HFFc6 (cell line): ENCODE measurements around the gene IL1RL2. TPM values are rescaled to one million over a fixed set of nuclear protein-coding genes. Genes with fewer than 3 reads are reported as not detected.
A peak's percentile ranks its signal among the peaks of the same experiment; 100 is the strongest.

ENCODE experiments used
- DNase-seq: peaks from one replicate; pipeline ENCODE4 v3.0.0-alpha.2; 2018
- H3K27ac Mint-ChIP-seq: 2 replicates; pipeline ENCODE4 v1.8.0; 2020; ENCODE audit warnings: mild to moderate bottlenecking, mixed read lengths
- H3K27me3 Mint-ChIP-seq: 2 replicates; pipeline ENCODE4 v1.8.0; 2021; ENCODE audit warnings: mild to moderate bottlenecking, moderate library complexity, mixed read lengths; ENCODE audit not compliant: insufficient read depth
- H3K36me3 Mint-ChIP-seq: 2 replicates; pipeline ENCODE4 v1.8.0; 2021; ENCODE audit warnings: low read depth, mixed read lengths
- H3K4me1 Mint-ChIP-seq: 2 replicates; pipeline ENCODE4 v1.8.0; 2020; ENCODE audit warnings: low read depth, mixed read lengths
- H3K4me3 Mint-ChIP-seq: 2 replicates; pipeline ENCODE4 v1.8.0; 2020; ENCODE audit warnings: mild to moderate bottlenecking, moderate library complexity, mixed read lengths
- H3K9me3 Mint-ChIP-seq: 2 replicates; pipeline ENCODE4 v1.8.0; 2020; ENCODE audit warnings: mild to moderate bottlenecking, mixed read lengths
- total RNA-seq, 6 experiments: library from RNA; stranded (reverse); fragmentation: NEBNext Ultra II Directional; extraction: Animal tissue kit (Norgen Biotek cat#: 25700); gene quantifications; 2 replicates in 1 of 6; 3 replicates in 5 of 6; pipeline ENCODE4 v1.2.3, GENCODE V29; 2021
- TF ChIP-seq, protein P1 (sequence below): fragments of 200-600 bp; sonication (generic); IDR thresholded peaks from 2 replicates; pipeline ENCODE4 v1.5.0; 2021; ENCODE audit warnings: antibody characterized with exemption, mild to moderate bottlenecking

Gene IL1RL2
- total RNA-seq, 6 experiments from 2014 or later, result not detected

DNA sequence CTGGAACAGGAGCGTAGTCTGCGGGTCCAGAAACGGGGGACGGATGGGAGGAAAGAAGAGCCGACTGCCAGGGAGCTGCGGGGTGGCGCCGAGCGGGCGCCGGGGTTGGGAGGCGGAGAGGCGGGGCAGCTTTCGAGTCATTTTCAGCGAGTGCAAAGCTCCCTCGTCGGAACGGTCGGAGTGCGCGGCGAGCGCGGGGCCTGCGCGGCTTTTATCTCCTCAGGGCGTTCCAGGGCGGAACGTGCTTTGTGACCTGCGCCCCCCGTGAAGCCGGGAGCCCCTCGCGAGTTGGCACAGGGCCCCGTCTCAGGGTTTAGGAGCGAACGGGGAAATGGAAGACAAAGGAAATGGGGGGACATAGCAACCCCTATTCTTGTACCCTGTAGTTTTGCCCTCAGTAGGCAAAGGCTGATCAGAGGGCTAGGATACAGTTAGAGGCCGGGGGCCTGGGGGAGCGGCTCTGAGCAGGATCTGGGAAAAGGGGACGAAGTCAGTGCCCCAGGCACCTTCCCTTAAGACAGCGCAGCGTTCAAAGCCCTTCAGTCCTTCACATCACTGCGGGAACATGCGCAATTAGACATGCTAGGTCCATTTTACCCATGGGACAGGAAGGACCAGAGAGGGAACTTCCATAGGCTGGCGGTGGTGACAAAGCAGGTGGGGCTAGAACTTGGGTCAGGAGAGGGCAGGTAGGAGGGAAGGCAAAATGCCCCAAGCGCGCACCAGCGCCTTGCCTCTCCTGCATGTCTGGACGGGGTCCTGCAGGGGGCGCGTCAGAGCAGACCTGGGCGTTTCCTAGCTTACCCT, 64.4 kb downstream of the IL1RL2 start:
- Mint-ChIP-seq H3K4me1 (peaks cover 10% of the 10 kb centered on the region), H3K9me3 (no peaks in the 10 kb centered on the region), H3K36me3 (0 out of 2 replicates have a peak, but pooled peaks cover 4% of the 10 kb centered on the region), H3K4me3 (peak overlapping the region; percentile 82), H3K27ac (no peak overlapping the region), H3K27me3 (peaks cover 23% of the 10 kb centered on the region)
- TF ChIP-seq, protein P1, sequence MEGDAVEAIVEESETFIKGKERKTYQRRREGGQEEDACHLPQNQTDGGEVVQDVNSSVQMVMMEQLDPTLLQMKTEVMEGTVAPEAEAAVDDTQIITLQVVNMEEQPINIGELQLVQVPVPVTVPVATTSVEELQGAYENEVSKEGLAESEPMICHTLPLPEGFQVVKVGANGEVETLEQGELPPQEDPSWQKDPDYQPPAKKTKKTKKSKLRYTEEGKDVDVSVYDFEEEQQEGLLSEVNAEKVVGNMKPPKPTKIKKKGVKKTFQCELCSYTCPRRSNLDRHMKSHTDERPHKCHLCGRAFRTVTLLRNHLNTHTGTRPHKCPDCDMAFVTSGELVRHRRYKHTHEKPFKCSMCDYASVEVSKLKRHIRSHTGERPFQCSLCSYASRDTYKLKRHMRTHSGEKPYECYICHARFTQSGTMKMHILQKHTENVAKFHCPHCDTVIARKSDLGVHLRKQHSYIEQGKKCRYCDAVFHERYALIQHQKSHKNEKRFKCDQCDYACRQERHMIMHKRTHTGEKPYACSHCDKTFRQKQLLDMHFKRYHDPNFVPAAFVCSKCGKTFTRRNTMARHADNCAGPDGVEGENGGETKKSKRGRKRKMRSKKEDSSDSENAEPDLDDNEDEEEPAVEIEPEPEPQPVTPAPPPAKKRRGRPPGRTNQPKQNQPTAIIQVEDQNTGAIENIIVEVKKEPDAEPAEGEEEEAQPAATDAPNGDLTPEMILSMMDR, result peak; percentile 56
- no peak for DNase-seq

DNA sequence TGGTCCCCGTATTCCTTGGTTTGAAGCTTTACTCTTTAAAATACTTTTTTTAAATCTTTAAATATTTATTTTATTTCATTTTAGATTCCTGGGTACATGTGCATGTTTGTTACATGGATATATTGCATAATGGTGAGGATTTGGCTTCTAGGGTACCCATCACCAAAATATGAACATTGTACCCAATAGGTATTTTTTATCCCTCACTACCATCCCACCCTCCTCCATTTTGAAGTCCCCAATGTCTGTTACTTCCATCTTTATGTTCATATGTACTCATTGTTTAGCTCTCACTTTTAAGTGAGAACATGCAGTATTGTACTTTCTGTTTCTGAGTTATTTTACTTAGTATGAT, 65.0 kb downstream of the IL1RL2 start:
- TF ChIP-seq, protein P1, result no peak
- Mint-ChIP-seq H3K9me3 (no peaks in the 10 kb centered on the region), H3K27ac (no peak overlapping the region), H3K4me1 (peaks cover 16% of the 10 kb centered on the region), H3K27me3 (peaks cover 22% of the 10 kb centered on the region), H3K36me3 (0 out of 2 replicates have a peak, but pooled peaks cover 4% of the 10 kb centered on the region), H3K4me3 (no peak overlapping the region)
- DNase-seq, result no peak

DNA sequence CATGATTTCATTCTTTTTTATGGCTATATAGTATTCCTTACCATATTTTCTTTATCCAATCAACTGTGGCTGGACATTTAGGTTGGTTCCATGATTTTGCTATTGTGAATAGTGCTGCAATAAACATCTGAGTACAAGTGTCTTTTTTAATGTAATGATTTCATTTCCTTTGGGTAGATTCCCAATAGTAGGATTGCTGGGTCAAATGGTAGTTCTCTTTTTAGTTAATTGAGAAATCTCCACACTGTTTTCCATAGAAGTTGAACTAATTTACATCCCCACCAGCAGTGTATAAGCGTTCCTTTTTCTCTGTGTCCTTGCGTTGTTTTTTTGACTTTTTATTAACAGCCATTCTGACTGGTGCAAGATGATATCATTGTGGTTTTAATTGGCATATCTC, 65.4 kb downstream of the IL1RL2 start:
- TF ChIP-seq, protein P1, result no peak
- H3K27ac Mint-ChIP-seq, result no peak overlapping the region

DNA sequence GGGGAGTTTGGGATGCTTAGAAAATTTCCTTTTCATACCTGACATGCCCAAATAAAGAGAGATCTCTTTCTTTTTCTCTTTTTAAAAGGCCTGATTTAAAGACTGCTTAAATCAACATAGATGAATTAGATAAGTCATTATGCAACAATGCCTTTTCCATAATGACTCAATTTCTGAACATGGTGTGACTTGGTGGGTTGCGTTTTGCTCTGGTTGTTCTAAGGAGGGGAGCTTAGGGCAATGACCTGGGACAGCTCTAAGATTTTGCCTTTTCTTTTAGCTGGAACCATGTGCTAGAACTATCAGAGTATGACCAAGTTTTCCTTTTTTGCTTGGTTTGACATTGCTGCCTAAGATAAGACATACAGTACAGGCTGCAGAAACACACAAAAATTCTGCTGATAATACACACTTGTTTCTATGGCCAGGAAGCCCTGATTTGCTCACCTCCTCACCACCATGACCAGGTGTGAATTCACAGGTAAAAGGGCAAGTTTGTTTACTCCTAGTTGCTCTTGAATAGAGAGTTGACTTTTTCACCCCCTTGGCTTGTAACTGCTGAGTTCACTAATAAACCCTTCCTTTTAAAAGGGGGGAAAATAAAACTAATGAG, 66.4 kb downstream of the IL1RL2 start:
- H3K4me1 Mint-ChIP-seq, result peaks cover 27% of the 10 kb centered on the region
- no peak for DNase-seq
- peaks cover 13% of the 10 kb centered on the region for H3K27me3 Mint-ChIP-seq
- H3K27ac Mint-ChIP-seq, result no peak overlapping the region
- H3K4me3 Mint-ChIP-seq, result no peak overlapping the region
- TF ChIP-seq, protein P1, result no peak
- H3K36me3 Mint-ChIP-seq, result 0 out of 2 replicates have a peak, but pooled peaks cover 4% of the 10 kb centered on the region
- no peaks in the 10 kb centered on the region for H3K9me3 Mint-ChIP-seq

More for the DNA sequence above, 65.4 kb downstream of the IL1RL2 start:
- H3K27me3 Mint-ChIP-seq, result peaks cover 18% of the 10 kb centered on the region
- no peak for DNase-seq
- no peak overlapping the region for H3K4me3 Mint-ChIP-seq
- H3K4me1 Mint-ChIP-seq, result peaks cover 20% of the 10 kb centered on the region
- no peaks in the 10 kb centered on the region for H3K9me3 Mint-ChIP-seq
- 0 out of 2 replicates have a peak, but pooled peaks cover 4% of the 10 kb centered on the region for H3K36me3 Mint-ChIP-seq

DNA sequence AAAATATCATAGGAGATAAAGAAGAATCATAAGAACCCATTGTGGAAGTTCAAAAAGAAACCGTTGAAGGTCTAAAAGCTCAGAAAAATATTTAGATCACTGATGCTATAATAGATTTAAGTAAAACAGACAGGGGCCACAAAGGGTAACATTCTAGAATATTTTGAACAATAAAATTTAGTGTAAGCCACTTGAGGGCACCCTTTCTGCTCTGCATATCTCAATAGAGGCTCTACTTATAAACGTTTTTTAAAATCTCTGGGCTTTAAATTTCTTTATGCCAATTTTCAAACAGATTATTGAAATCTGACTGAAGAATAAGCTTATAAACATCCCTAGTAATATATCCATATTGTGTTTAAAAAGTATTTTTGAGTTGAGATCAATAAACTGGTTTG, 66.9 kb downstream of the IL1RL2 start:
- H3K4me3 Mint-ChIP-seq, result no peak overlapping the region
- no peak for DNase-seq
- no peak overlapping the region for H3K27ac Mint-ChIP-seq
- H3K36me3 Mint-ChIP-seq, result 0 out of 2 replicates have a peak, but pooled peaks cover 4% of the 10 kb centered on the region
- TF ChIP-seq, protein P1, result peak; percentile 57
- no peaks in the 10 kb centered on the region for H3K9me3 Mint-ChIP-seq
- peaks cover 11% of the 10 kb centered on the region for H3K27me3 Mint-ChIP-seq
- peaks cover 32% of the 10 kb centered on the region for H3K4me1 Mint-ChIP-seq
